ENCODE results near the gene ZNF469. TPM values are rescaled to one million over a fixed set of nuclear protein-coding genes. Genes with fewer than 3 reads are reported as not detected.

Gene ZNF469
- total RNA-seq, 1 donor from 2014 or later, result under 0.01 TPM

DNA sequence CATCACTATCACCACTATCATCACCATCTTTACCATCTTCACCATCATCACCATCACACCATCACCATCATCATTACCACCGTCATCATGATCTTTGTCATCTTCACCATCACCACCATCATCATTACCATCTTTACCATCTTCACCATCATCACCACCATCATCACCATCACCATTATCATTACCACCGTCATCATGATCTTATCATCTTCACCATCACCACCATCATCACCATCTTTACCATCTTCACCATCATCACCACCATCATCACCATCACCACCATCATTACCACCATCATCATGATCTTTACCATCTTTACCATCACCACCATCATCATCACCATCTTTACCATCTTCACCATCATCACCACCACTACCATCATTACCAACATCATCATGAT lies 10.2 kb upstream of the ZNF469 start:
- no peak for FAIRE-seq
- H3K27me3 ChIP-seq (ENCODE audit: control insufficient read depth, insufficient read depth, low read length), result no peaks in the 10 kb centered on the region
- H3K36me3 ChIP-seq (ENCODE audit: control insufficient read depth, insufficient read depth, low read length), result no peaks in the 10 kb centered on the region
- DNase-seq (ENCODE audit: low read depth), result no peak
- H3K4me3 ChIP-seq (ENCODE audit: low read depth, low read length), result no peak overlapping the region
- TF ChIP-seq, protein P1, sequence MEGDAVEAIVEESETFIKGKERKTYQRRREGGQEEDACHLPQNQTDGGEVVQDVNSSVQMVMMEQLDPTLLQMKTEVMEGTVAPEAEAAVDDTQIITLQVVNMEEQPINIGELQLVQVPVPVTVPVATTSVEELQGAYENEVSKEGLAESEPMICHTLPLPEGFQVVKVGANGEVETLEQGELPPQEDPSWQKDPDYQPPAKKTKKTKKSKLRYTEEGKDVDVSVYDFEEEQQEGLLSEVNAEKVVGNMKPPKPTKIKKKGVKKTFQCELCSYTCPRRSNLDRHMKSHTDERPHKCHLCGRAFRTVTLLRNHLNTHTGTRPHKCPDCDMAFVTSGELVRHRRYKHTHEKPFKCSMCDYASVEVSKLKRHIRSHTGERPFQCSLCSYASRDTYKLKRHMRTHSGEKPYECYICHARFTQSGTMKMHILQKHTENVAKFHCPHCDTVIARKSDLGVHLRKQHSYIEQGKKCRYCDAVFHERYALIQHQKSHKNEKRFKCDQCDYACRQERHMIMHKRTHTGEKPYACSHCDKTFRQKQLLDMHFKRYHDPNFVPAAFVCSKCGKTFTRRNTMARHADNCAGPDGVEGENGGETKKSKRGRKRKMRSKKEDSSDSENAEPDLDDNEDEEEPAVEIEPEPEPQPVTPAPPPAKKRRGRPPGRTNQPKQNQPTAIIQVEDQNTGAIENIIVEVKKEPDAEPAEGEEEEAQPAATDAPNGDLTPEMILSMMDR (IDR thresholded peaks at IDR 0.05; ENCODE audit: insufficient read depth, low read length, severe bottlenecking), result no peak

DNA sequence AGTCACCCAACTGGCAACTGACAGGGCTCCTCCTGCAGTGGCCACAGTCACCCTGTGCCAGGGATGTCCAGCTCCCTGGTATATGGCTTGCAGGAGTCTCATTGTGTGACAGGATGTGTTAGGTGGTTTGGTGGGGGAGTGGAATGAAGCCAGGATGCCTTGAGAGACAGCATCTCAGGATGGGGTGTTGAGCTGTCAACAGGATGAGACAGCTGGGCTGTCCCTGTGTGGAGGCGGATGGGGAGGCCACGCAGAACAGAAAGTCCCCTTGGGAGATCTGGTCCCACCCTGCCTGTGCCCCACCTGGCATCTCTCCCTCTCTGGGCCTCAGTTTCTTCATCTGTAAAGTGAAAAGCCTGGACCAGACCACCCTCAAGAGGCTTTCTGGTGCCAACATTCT lies 9.5 kb upstream of the ZNF469 start:
- FAIRE-seq (no peak), DNase-seq (ENCODE audit: low read depth) (no peak)
- Histone ChIP-seq H3K4me3 (ENCODE audit: low read depth, low read length) (no peak overlapping the region), H3K27me3 (ENCODE audit: control insufficient read depth, insufficient read depth, low read length) (no peaks in the 10 kb centered on the region), H3K36me3 (ENCODE audit: control insufficient read depth, insufficient read depth, low read length) (no peaks in the 10 kb centered on the region)
- TF ChIP-seq, protein P1 (IDR thresholded peaks at IDR 0.05; ENCODE audit: insufficient read depth, low read length, severe bottlenecking), result no peak

- FAIRE-seq (no peak), DNase-seq (ENCODE audit: low read depth) (no peak)
- Histone ChIP-seq H3K27me3 (ENCODE audit: control insufficient read depth, insufficient read depth, low read length) (no peaks in the 10 kb centered on the region), H3K4me3 (ENCODE audit: low read depth, low read length) (no peak overlapping the region), H3K36me3 (ENCODE audit: control insufficient read depth, insufficient read depth, low read length) (no peaks in the 10 kb centered on the region)
- TF ChIP-seq, protein P1 (IDR thresholded peaks at IDR 0.05; ENCODE audit: insufficient read depth, low read length, severe bottlenecking), result no peak
These were observed 8.7 kb upstream of the ZNF469 start for GRCh38 chr16:88373927-88374492.

- TF ChIP-seq, protein P1 (IDR thresholded peaks at IDR 0.05; ENCODE audit: insufficient read depth, low read length, severe bottlenecking), result no peak
- FAIRE-seq, result no peak
- Histone ChIP-seq H3K4me3 (ENCODE audit: low read depth, low read length) (no peak overlapping the region), H3K36me3 (ENCODE audit: control insufficient read depth, insufficient read depth, low read length) (no peaks in the 10 kb centered on the region), H3K27me3 (ENCODE audit: control insufficient read depth, insufficient read depth, low read length) (no peaks in the 10 kb centered on the region)
- no peak for DNase-seq (ENCODE audit: low read depth)
These were observed 8.0 kb upstream of the ZNF469 start for GRCh38 chr16:88374736-88375135.

- no peak overlapping the region for H3K4me3 ChIP-seq (ENCODE audit: low read depth, low read length)
- DNase-seq (ENCODE audit: low read depth) (no peak), FAIRE-seq (no peak)
- H3K27me3 ChIP-seq (ENCODE audit: control insufficient read depth, insufficient read depth, low read length), result no peaks in the 10 kb centered on the region
- H3K36me3 ChIP-seq (ENCODE audit: control insufficient read depth, insufficient read depth, low read length), result no peaks in the 10 kb centered on the region
- TF ChIP-seq, protein P1 (IDR thresholded peaks at IDR 0.05; ENCODE audit: insufficient read depth, low read length, severe bottlenecking), result no peak
These were observed 7.4 kb upstream of the ZNF469 start for GRCh38 chr16:88375236-88375975.

All from bronchial epithelial cell (primary cell).